Mononuclear cell (primary cell): ENCODE results near the gene PGGHG. TPM values are rescaled to one million over a fixed set of nuclear protein-coding genes. Genes with fewer than 3 reads are reported as not detected.

Source experiments
- H3K27me3 ChIP-seq: 2 replicates; pipeline ENCODE4 v1.6.0; 2011; ENCODE audit warnings: low read length, control low read depth; ENCODE audit not compliant: insufficient read depth
- H3K4me1 ChIP-seq: 2 replicates; pipeline ENCODE4 v1.5.1; 2011; ENCODE audit warnings: mild to moderate bottlenecking, low read length, control low read depth; ENCODE audit not compliant: insufficient read depth
- H3K4me3 ChIP-seq: 2 replicates; pipeline ENCODE4 v1.5.1; 2011; ENCODE audit warnings: mild to moderate bottlenecking, low read length, moderate library complexity
- H3K9me3 ChIP-seq: 2 replicates; pipeline ENCODE4 v1.5.1; 2011; ENCODE audit warnings: low read depth, mild to moderate bottlenecking, control low read depth, low read length
- total RNA-seq: library from RNA; depleted of rRNA; stranded (reverse); fragments of >200 nt; gene quantifications from one replicate; pipeline ENCODE4 v1.2.3, GENCODE V29; 2012

Gene PGGHG
- total RNA-seq, 1 donor = 85.2 TPM

DNA sequence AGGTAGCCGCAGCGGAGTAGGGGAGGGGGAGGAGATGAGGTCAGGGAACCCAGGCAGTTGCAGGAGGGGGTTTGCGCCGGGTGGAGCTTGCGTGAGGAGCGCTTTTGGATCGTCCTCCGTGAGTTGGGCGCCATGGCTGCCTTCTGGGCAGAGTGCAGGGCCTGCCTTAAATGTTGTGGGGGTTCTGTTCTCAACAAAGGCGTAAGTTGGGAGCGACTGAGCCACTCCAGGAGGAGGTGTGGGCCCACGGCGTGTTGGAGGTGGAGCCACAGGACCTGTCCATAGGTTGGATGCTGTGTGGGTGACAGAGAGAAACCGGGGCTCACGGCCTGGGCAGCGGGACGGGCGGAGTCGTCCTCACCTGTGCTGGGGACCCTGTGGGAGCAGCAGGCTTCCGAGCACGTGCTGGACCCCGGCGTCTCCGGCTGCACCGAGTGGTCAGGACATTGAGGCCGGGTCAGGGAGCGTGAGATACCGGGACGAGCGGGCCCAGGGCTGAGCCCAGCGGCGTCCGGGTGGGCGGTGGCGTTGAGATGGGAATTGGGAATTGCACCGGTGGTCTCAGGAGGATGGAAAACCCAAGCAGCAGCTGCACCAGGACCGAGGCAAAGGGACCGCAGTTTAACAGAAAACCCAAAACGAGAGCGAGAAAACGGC is 977 bp upstream of the PGGHG start:
- H3K4me3 ChIP-seq = peak overlapping the region; percentile 57

GRCh38 chr11:289398-289711 is 429 bp downstream of the PGGHG start:
- no peaks in the 10 kb centered on the region for H3K9me3 ChIP-seq
- no peak overlapping the region for H3K4me3 ChIP-seq
- peaks cover 29% of the 10 kb centered on the region for H3K4me1 ChIP-seq

More for the DNA sequence above, 977 bp upstream of the PGGHG start:
- Histone ChIP-seq H3K4me1 (peaks cover 36% of the 10 kb centered on the region), H3K9me3 (no peaks in the 10 kb centered on the region), H3K27me3 (peaks cover 10% of the 10 kb centered on the region)

GRCh38 chr11:289712-290620 is 1.0 kb downstream of the PGGHG start:
- no peaks in the 10 kb centered on the region for H3K9me3 ChIP-seq
- no peak overlapping the region for H3K4me3 ChIP-seq
- peaks cover 29% of the 10 kb centered on the region for H3K4me1 ChIP-seq
- H3K27me3 ChIP-seq = peaks cover 10% of the 10 kb centered on the region

More at GRCh38 chr11:289398-289711, 429 bp downstream of the PGGHG start:
- peaks cover 10% of the 10 kb centered on the region for H3K27me3 ChIP-seq

DNA sequence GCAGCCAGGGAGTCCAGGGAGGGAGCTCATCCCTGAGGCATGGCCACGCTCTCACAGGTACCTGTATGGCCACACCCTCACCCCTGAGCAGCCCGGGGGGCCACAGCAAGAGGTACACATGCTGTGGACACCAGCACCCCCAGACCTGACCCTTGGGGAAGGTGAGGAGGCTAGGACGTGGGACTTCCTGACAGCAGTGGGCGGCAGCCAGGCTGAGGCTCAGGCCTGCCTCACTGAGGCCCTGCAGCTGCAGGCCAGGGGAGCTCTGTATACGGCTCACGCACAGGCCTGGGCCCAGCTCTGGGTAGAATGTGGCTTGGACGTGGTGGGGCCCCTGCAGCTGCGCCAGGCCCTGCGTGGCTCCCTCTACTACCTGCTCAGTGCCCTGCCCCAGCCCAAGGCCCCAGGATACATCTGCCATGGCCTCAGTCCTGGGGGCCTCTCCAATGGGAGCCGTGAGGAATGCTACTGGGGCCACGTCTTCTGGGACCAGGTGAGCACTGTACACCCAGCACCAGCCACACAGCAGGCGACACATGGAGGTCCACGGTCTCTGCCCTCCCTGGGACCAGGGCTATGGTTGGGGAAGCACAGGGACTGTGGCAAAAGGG is 1.8 kb downstream of the PGGHG start:
- H3K4me1 ChIP-seq = peaks cover 29% of the 10 kb centered on the region
- H3K9me3 ChIP-seq = no peaks in the 10 kb centered on the region
- H3K27me3 ChIP-seq = peaks cover 10% of the 10 kb centered on the region
- no peak overlapping the region for H3K4me3 ChIP-seq

- peaks cover 29% of the 10 kb centered on the region for H3K4me1 ChIP-seq
- H3K4me3 ChIP-seq = no peak overlapping the region
- H3K27me3 ChIP-seq = peaks cover 10% of the 10 kb centered on the region
- no peaks in the 10 kb centered on the region for H3K9me3 ChIP-seq
Measured at GRCh38 chr11:291281-292210, 2.6 kb downstream of the PGGHG start.

DNA sequence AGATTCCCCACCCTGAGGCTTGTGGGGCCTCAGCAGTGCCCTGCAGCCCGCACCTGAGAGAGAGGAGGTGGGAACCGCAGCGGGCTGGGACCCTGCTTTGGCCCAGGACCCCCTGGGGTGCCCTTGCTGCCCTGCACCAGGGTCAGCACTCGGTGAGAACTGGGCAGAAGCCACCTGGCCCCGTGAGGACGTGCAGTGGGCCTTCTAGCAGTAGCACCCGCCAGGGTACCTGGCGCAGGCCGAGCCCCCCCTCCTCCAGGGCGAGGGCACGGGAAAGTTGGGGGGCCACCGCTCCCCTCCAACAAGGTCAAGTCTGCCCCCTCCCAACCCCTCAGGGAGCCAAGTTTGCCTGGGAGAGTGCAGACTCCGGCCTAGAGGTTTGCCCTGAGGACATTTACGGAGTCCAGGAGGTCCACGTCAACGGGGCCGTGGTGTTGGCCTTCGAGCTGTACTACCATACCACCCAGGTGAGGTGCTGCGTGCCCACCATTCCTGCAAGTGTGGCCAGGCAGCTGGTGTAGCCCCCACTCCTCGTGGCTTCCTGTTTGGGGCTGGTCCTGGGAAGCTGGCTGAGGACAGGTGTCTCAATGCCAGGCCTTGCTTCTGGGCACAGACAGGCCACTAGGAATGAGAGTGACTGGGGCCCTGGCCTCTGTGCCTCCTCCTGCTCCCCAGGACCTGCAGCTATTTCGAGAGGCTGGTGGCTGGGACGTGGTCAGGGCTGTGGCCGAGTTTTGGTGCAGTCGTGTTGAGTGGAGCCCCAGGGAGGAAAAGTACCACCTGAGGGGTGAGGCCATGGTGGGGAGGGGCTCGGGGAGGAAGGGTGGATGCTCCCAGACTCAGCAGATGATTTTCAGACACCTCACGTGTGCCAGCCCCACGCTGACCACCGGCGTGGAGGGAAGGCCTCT is 3.5 kb downstream of the PGGHG start:
- no peak overlapping the region for H3K4me3 ChIP-seq
- H3K4me1 ChIP-seq = peaks cover 31% of the 10 kb centered on the region
- H3K27me3 ChIP-seq = peaks cover 5% of the 10 kb centered on the region
- H3K9me3 ChIP-seq = no peaks in the 10 kb centered on the region

DNA sequence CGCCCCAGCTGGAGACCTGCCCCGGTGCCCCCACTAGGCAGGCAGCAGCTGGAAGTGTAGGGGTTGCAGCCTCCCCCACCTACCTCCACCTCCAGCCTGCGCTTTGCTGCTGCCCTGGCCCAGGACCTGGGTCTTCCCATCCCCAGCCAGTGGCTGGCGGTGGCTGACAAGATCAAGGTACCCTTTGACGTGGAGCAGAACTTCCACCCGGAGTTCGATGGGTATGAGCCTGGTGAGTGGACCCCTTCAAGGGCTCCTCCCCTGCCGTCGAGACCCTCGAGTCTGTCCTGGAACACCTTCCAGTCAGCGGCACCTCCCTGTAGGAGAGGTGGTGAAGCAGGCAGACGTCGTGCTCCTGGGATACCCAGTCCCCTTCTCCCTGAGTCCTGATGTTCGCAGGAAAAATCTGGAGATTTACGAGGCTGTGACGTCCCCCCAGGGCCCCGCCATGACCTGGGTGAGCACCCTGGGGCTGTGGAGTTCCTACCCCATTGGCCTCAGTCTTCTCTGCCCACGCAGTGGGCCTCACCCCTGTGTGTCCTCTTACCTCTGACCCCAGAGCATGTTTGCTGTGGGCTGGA is 4.4 kb downstream of the PGGHG start:
- H3K4me1 ChIP-seq = peaks cover 33% of the 10 kb centered on the region
- no peaks in the 10 kb centered on the region for H3K9me3 ChIP-seq
- H3K27me3 ChIP-seq = no peaks in the 10 kb centered on the region
- no peak overlapping the region for H3K4me3 ChIP-seq

DNA sequence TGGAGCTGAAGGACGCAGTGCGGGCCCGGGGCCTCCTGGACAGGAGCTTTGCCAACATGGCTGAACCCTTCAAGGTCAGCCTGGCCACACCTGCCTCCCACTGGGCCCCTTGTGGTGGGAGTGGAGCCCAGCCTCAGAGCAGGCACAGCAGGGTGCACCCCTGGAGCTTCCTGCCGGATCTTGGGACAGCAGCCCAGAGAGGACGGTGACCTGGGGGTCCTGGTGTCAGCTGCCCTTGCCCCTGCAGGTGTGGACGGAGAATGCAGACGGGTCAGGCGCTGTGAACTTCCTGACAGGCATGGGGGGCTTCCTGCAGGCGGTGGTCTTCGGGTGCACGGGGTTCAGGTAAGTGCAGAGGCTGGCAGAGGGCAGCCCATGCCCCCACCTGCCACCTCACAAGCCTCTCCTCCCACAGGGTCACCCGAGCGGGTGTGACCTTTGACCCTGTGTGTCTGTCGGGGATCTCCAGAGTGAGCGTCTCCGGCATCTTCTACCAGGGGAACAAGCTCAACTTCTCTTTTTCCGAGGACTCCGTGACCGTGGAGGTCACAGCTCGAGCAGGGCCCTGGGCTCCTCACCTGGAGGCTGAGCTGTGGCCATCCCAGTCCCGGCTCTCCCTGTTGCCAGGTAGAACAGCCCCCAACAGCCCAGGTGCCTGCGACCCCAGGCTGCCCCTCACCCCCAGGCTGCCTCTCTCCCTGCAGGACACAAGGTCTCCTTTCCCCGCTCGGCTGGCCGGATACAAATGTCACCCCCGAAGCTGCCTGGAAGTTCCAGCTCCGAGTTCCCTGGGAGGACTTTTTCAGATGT is 5.1 kb downstream of the PGGHG start:
- Histone ChIP-seq H3K4me1 (peaks cover 33% of the 10 kb centered on the region), H3K27me3 (no peaks in the 10 kb centered on the region), H3K9me3 (no peaks in the 10 kb centered on the region), H3K4me3 (no peak overlapping the region)

DNA sequence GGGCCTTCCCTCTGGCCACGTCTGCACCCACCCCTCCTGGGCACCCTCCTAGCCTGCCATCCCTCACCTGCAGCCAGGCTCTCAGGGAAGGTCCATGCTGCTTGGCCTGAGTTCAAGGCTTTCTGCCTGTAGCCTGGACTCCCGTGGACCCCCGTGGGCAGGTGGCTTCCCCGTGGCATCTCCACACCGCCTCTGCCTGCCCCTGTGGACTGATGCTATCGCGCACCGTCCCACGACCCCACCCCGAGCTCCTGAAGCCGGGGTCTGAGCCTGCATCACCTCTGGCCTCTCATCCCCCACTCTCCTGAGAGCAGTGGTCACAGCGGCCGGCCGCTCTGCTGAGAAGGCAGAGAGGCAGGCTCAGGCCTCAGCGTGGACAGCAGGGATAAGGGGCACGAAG is 5.9 kb downstream of the PGGHG start:
- H3K9me3 ChIP-seq = no peaks in the 10 kb centered on the region
- H3K27me3 ChIP-seq = no peaks in the 10 kb centered on the region
- no peak overlapping the region for H3K4me3 ChIP-seq
- peaks cover 29% of the 10 kb centered on the region for H3K4me1 ChIP-seq

GRCh38 chr11:295351-296170 is 6.6 kb downstream of the PGGHG start:
- Histone ChIP-seq H3K4me1 (peaks cover 21% of the 10 kb centered on the region), H3K9me3 (no peaks in the 10 kb centered on the region), H3K4me3 (no peak overlapping the region), H3K27me3 (no peaks in the 10 kb centered on the region)

- Histone ChIP-seq H3K4me3 (no peak overlapping the region), H3K27me3 (no peaks in the 10 kb centered on the region), H3K9me3 (no peaks in the 10 kb centered on the region), H3K4me1 (peaks cover 19% of the 10 kb centered on the region)
Measured at GRCh38 chr11:296171-297050, 7.5 kb downstream of the PGGHG start.
